NT2/D1 (cell line): ENCODE measurements around the gene CAGE1.

Source experiments
- DNase-seq: peaks from one replicate; pipeline ENCODE4 v3.0.0-alpha.2; 2011; ENCODE audit warnings: low read depth, low spot score
- H3K27me3 ChIP-seq: 2 replicates; pipeline ENCODE4 v1.6.0; 2011; ENCODE audit warnings: mild to moderate bottlenecking; ENCODE audit not compliant: insufficient read length, insufficient read depth
- H3K36me3 ChIP-seq: 2 replicates; pipeline ENCODE4 v1.6.1; 2011; ENCODE audit warnings: mild to moderate bottlenecking, low read length, mixed read lengths; ENCODE audit not compliant: insufficient read depth, insufficient read length
- H3K4me1 ChIP-seq: 2 replicates; pipeline ENCODE4 v1.5.1; 2011; ENCODE audit not compliant: insufficient read depth, insufficient read length
- H3K4me3 ChIP-seq: 2 replicates; pipeline ENCODE4 v1.5.1; 2011; ENCODE audit warnings: low read depth; ENCODE audit not compliant: insufficient read length
- H3K9ac ChIP-seq: 2 replicates; pipeline ENCODE4 v1.6.0; 2011; ENCODE audit warnings: low read depth; ENCODE audit not compliant: insufficient read length
- H3K9me3 ChIP-seq: 2 replicates; pipeline ENCODE4 v1.5.1; 2011; ENCODE audit warnings: mild to moderate bottlenecking, low read length; ENCODE audit not compliant: insufficient read depth
- SUZ12 ChIP-seq: IDR thresholded peaks from 2 replicates; pipeline ENCODE4 v1.6.1; 2011; ENCODE audit not compliant: insufficient read length, insufficient read depth; ENCODE audit errors: extremely low read depth
- YY1 ChIP-seq: IDR thresholded peaks from 2 replicates; pipeline ENCODE4 v1.6.1; 2011; ENCODE audit not compliant: insufficient read length, insufficient read depth
- ZNF274 ChIP-seq: IDR thresholded peaks from 2 replicates; pipeline ENCODE4 v1.6.1; 2011; ENCODE audit warnings: mild to moderate bottlenecking, low read depth, low read length

The CAGE1 gene

DNA sequence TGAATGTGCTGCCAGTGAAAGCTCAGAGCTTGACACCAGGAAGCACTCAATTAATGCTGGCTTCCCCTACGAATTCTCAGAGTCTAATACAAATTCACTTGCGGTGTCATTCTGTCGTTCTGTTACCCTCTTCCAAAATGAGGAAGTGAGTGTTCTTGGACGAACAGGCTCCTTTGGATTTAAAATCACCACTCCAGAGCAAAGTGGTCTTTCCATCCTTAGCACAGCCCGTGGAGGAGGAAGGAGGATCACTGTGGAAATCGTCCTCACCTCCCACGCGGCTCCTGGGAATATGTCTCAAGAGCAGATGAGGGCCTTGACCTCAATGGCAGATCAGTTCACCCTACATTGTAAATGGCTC, 41.8 kb upstream of the CAGE1 start:
- no peak overlapping the region for H3K4me3 ChIP-seq
- no peak for DNase-seq
- no peak overlapping the region for H3K9ac ChIP-seq
- H3K36me3 ChIP-seq = no peaks in the 10 kb centered on the region
- H3K4me1 ChIP-seq = peaks cover 4% of the 10 kb centered on the region
- TF ChIP-seq ZNF274 = no peak
- TF ChIP-seq YY1 = no peak
- no peak for TF ChIP-seq SUZ12
- no peaks in the 10 kb centered on the region for H3K27me3 ChIP-seq
- no peaks in the 10 kb centered on the region for H3K9me3 ChIP-seq

DNA sequence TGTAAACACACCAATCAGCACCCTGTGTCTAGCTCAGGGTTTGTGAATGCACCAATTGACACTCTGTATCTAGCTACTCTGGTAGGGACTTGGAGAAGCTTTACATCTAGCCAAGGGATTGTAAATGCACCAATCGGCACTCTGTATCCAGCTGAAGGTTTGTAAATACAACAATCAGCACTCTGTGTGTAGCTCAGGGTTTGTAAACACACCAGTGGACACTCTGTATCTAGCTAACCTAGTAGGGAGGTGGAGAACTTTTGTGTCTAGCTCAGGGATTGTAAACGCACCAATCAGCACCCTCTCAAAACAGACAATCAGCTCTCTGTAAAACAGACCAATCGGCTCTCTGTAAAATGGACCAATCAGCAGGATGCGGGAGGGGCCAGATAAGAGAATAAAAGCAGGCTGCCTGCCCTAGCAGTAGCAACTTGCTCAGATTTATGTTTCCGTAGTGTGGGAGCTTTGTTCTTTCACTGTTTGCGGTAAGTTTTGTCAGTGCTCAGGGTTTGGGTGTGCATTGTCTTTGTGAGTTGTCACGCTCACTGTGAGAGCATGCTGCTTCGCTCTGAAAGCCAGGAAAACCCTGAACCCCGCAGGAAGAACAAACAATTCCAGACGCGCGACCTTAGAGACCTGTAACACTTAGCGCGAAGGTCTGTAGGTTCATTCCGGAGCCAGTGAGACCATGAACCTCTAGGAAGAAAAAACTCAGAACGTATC, 37.1 kb upstream of the CAGE1 start:
- no peak for DNase-seq

DNA sequence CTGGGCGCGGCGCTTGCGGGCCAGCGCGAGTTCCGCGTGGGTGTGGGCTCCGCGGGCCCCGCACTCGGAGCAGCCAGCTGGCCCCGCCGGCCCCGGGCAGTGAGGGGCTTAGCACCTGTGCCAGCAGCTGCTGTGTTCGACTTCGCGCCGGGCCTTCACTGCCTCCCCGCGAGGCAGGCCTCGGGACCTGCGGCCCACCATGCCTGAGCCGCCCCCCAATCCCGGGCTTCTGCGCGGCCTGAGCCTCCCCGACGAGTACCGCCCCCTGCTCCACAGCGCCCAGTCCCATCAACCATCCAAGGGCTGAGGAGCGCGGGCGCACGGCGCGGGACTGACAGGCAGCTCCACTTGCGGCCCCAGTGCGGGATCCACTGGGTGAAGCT, 36.3 kb upstream of the CAGE1 start:
- Histone ChIP-seq H3K4me3 (no peak overlapping the region), H3K9ac (no peak overlapping the region), H3K36me3 (no peaks in the 10 kb centered on the region), H3K27me3 (no peaks in the 10 kb centered on the region), H3K9me3 (no peaks in the 10 kb centered on the region; the same call in 1 of the 2 replicates), H3K4me1 (no peaks in the 10 kb centered on the region)
- TF ChIP-seq SUZ12 (no peak), YY1 (no peak), ZNF274 (no peak)
- DNase-seq = no peak

More for the DNA sequence above, 37.1 kb upstream of the CAGE1 start:
- Histone ChIP-seq H3K9ac (no peak overlapping the region), H3K4me1 (no peaks in the 10 kb centered on the region), H3K4me3 (no peak overlapping the region), H3K36me3 (no peaks in the 10 kb centered on the region), H3K9me3 (no peaks in the 10 kb centered on the region; the same call in 1 of the 2 replicates), H3K27me3 (no peaks in the 10 kb centered on the region)
- TF ChIP-seq SUZ12 (no peak), YY1 (no peak), ZNF274 (no peak)

DNA sequence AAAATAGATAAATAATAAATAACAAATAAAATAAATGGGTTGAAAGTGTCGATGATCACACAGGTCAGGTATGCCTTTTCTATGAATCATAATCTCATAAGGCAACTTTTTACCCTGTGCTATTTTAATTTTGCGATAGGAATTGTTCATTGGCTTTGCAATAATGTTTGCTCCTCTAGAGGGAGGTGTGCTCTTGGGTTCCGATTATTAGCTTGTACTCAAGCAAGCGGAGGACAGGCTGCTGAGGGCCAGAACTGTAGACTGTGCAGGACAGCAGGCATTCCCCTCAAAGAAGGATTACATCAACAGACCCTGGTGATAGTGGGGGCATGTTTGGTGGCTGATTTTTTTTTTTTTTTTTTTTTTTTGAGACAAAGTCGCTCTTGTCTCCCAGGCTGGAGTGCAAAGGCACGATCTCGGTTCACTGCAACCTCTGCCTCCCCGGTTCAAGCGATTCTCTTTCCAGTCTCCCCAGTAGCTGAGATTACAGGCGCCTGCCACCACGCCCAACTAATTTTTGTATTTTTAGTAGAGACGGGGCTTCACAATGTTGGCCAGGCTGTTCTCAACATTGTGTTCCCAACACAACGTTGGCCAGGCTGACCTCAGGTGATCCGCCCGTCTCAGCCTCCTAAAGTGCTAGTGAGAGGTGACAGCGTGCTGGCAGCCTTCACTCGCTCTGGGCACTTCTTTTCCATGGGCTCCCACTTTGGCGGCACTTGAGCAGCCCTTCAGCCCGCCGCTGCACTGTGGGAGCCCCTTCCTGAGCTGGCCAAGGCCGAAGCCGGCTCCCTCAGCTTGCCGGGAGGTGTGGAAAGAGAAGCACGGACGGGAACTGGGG, 35.6 kb upstream of the CAGE1 start:
- DNase-seq = no peak
- Histone ChIP-seq H3K27me3 (no peaks in the 10 kb centered on the region), H3K36me3 (peaks cover 3% of the 10 kb centered on the region), H3K4me3 (no peak overlapping the region), H3K4me1 (no peaks in the 10 kb centered on the region), H3K9ac (no peak overlapping the region), H3K9me3 (no peaks in the 10 kb centered on the region; the same call in 1 of the 2 replicates)
- TF ChIP-seq ZNF274 (no peak), SUZ12 (no peak)

DNA sequence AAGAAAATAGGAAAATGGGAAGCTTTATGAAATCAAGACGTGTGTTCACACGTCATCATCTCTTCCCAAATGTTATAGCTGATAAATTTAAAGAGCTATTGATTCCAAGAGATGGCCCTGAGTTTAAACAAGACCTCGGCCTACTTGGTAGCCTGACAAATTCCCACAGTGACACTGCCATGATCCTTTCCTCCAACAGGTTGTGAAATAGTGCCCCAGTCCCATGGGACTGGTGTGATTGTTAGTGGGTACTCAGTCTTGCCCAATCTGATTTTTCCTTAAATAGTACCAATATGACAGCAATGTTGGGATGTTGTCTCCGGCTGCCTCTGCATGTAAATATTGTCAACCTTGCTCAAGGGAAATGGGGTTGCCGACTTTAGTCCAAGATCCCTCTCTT, 34.5 kb upstream of the CAGE1 start:
- no peak for DNase-seq
- no peaks in the 10 kb centered on the region for H3K27me3 ChIP-seq
- H3K36me3 ChIP-seq = peaks cover 6% of the 10 kb centered on the region
- H3K9me3 ChIP-seq = no peaks in the 10 kb centered on the region; the same call in 1 of the 2 replicates
- no peak overlapping the region for H3K4me3 ChIP-seq
- no peak overlapping the region for H3K9ac ChIP-seq
- TF ChIP-seq SUZ12 (no peak), YY1 (no peak), ZNF274 (no peak)
- no peaks in the 10 kb centered on the region for H3K4me1 ChIP-seq

DNA sequence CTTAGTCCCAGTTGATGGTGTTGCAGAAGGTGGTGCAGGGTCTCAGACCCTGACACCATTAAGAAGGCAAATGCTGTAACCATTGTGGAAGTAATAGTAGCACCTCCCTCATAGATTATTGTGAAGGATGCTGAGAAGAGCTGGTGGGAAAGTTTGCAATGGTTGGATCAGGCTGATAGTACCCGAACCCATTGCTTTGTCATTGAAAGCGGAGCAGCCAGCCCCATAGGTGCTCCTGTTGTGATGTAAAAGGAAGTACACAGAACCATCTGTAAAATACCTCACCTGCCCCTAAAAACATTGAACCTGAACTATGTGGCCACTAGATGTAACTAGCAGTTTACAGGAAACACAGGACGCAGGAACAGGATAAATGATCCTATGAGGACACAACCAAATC, 31.5 kb upstream of the CAGE1 start:
- no peak overlapping the region for H3K4me3 ChIP-seq
- no peaks in the 10 kb centered on the region for H3K4me1 ChIP-seq
- H3K36me3 ChIP-seq = peaks cover 31% of the 10 kb centered on the region
- no peak overlapping the region for H3K9ac ChIP-seq
- no peaks in the 10 kb centered on the region for H3K27me3 ChIP-seq
- no peaks in the 10 kb centered on the region; the same call in 1 of the 2 replicates for H3K9me3 ChIP-seq
- peak; percentile 15 for DNase-seq
- no peak for TF ChIP-seq YY1
- no peak for TF ChIP-seq ZNF274
- no peak for TF ChIP-seq SUZ12

DNA sequence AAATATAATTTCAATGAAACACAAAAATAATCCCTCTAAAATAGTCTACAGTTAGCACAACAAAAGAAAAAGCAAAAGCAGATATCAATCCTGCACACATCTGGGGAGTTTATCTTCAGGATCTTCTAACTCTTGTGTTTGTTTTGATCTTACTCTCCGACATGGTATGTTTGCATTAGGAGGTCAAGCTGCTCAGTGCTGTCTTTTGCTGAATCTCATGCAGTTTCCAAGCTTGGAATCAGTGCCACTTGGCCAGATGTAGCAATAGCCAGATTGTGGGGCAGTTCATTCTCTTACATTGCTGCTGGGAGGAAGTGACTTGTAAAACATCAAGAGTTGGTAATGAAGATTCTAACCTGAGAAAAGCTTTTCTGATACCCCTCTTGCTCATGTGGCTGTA, 29.5 kb upstream of the CAGE1 start:
- H3K36me3 ChIP-seq = peaks cover 51% of the 10 kb centered on the region
- H3K9me3 ChIP-seq = no peaks in the 10 kb centered on the region
- DNase-seq = no peak
- no peak overlapping the region for H3K4me3 ChIP-seq
- no peaks in the 10 kb centered on the region for H3K4me1 ChIP-seq
- no peaks in the 10 kb centered on the region for H3K27me3 ChIP-seq
- no peak for TF ChIP-seq YY1
- no peak for TF ChIP-seq SUZ12
- no peak for TF ChIP-seq ZNF274
- no peak overlapping the region for H3K9ac ChIP-seq
